B cell (primary cell): ENCODE data around the gene RER1. TPM values are rescaled to one million over a fixed set of nuclear protein-coding genes. Genes with fewer than 3 reads are reported as not detected.

ENCODE experiments used
- ATAC-seq: fragments of 200-7000 bp; cut with Tn5 transposase; one replicate; pipeline ENCODE4 v1.10.0; 2021; ENCODE audit warnings: low read depth, mild to moderate bottlenecking, moderate number of reproducible peaks, moderate library complexity
- CTCF ChIA-PET: fragments of 350-600 bp; sonication (Branson Sonifier 250); formaldehyde crosslinking; loops from one replicate; lab custom pipeline; 2021; ENCODE audit warnings: antibody characterized with exemption, inconsistent platforms; lab: Charles Lee
- POLR2A ChIA-PET: fragments of 350-600 bp; sonication (Branson Sonifier 250); formaldehyde crosslinking; loops from one replicate; lab custom pipeline; 2021; ENCODE audit warnings: antibody characterized with exemption; lab: Charles Lee
- DNase-seq: peaks from one replicate; pipeline ENCODE4 v3.0.0; 2013
- H2AFZ ChIP-seq: 2 replicates; pipeline ENCODE4 v1.6.1; 2012; ENCODE audit warnings: mild to moderate bottlenecking, low read depth, low read length; ENCODE audit not compliant: insufficient read depth, poor library complexity, severe bottlenecking
- H3K27ac ChIP-seq, 2 donors: 1 replicate in 1 of 2; 2 replicates in 1 of 2; pipeline ENCODE4 v1.5.1; 2012 to 2013; ENCODE audit warnings: low read length in 2 of 2, mild to moderate bottlenecking in 2 of 2, moderate library complexity in 1 of 2
- H3K27me3 ChIP-seq, 4 experiments: fragments of 200-600 bp in 1 of 4; sonication (generic) in 1 of 4; replicated peaks in 1 of 4; 1 replicate in 2 of 4; 2 replicates in 2 of 4; pipeline versions ENCODE4 v1.6.1 to v1.7.0; 2013 to 2016; ENCODE audit warnings: low read length in 3 of 4, mild to moderate bottlenecking in 2 of 4, mixed read lengths in 1 of 4, moderate library complexity in 1 of 4; ENCODE audit not compliant: insufficient read depth in 4 of 4, control insufficient read depth in 3 of 4; ENCODE audit errors: control extremely low read depth in 1 of 4
- H3K36me3 ChIP-seq, 2 experiments: replicated peaks in 1 of 2; 1 replicate in 1 of 2; 2 replicates in 1 of 2; pipeline versions ENCODE4 v1.6.1 to v1.7.1; 2013; ENCODE audit warnings: low read length in 1 of 2; ENCODE audit not compliant: insufficient read depth in 2 of 2, control insufficient read depth in 1 of 2; ENCODE audit errors: control extremely low read depth in 1 of 2, extremely low read depth in 1 of 2
- H3K4me1 ChIP-seq, 2 donors: fragments of 200-600 bp in 1 of 2; sonication (generic) in 1 of 2; 1 replicate in 1 of 2; 2 replicates in 1 of 2; pipeline versions ENCODE4 v1.5.1 to v1.6.1; 2013 to 2017; ENCODE audit warnings: low read length in 2 of 2; ENCODE audit not compliant: control insufficient read depth in 2 of 2, insufficient read depth in 2 of 2
- H3K4me2 ChIP-seq: replicated peaks from 2 replicates; pipeline ENCODE3; 2012; ENCODE audit warnings: mild to moderate bottlenecking, low read depth, low read length; ENCODE audit not compliant: poor library complexity, severe bottlenecking
- H3K4me3 ChIP-seq, 5 experiments: fragments of 200-600 bp in 1 of 5; sonication (generic) in 1 of 5; 1 replicate in 3 of 5; 2 replicates in 2 of 5; pipeline versions ENCODE4 v1.5.1 to v1.7.0; 2011 to 2016; ENCODE audit warnings: low read length in 4 of 5, mild to moderate bottlenecking in 4 of 5, low read depth in 2 of 5, control low read depth in 1 of 5, moderate library complexity in 1 of 5; ENCODE audit not compliant: insufficient read depth in 1 of 5; ENCODE audit errors: control extremely low read depth in 1 of 5, extremely low read depth in 1 of 5
- H3K79me2 ChIP-seq: fragments of 200-600 bp; sonication (generic); one replicate; pipeline ENCODE4 v1.6.0; 2016; ENCODE audit warnings: low read length; ENCODE audit not compliant: control insufficient read depth, insufficient read depth
- H3K9ac ChIP-seq: fragments of 200-600 bp; sonication (generic); 2 replicates; pipeline ENCODE4 v1.6.1; 2017; ENCODE audit warnings: mild to moderate bottlenecking, low read length, moderate library complexity
- H3K9me3 ChIP-seq, 3 donors: one replicate each; pipeline versions ENCODE4 v1.6.1 to v1.7.1; 2013; ENCODE audit warnings: low read length in 2 of 3; ENCODE audit not compliant: control insufficient read depth in 2 of 3, insufficient read depth in 1 of 3; ENCODE audit errors: control extremely low read depth in 1 of 3
- H4K20me1 ChIP-seq: 2 replicates; pipeline ENCODE4 v1.6.0; 2012; ENCODE audit warnings: mild to moderate bottlenecking, low read length; ENCODE audit not compliant: insufficient read depth, control insufficient read depth, poor library complexity, severe bottlenecking
- H3K27ac Mint-ChIP-seq: one replicate; pipeline ENCODE4 v1.8.0; 2021; ENCODE audit warnings: mixed read lengths
- H3K27me3 Mint-ChIP-seq: one replicate; pipeline ENCODE4 v1.8.0; 2021; ENCODE audit warnings: mixed read lengths
- H3K4me1 Mint-ChIP-seq: one replicate; pipeline ENCODE4 v1.8.0; 2021; ENCODE audit warnings: mixed read lengths
- H3K4me3 Mint-ChIP-seq: one replicate; pipeline ENCODE4 v1.8.0; 2021; ENCODE audit warnings: mixed read lengths
- H3K9me3 Mint-ChIP-seq: one replicate; pipeline ENCODE4 v1.8.0; 2022; ENCODE audit warnings: mixed read lengths; ENCODE audit not compliant: insufficient read depth
- CTCF ChIP-seq: fragments of 200-600 bp; IDR thresholded peaks from one replicate; pipeline ENCODE4 v1.8.0; 2022; ENCODE audit warnings: antibody characterized with exemption, mild to moderate bottlenecking
- EZH2 ChIP-seq: IDR thresholded peaks from 2 replicates; pipeline ENCODE4 v1.6.1; 2012; ENCODE audit warnings: borderline replicate concordance, low read depth, mild to moderate bottlenecking, moderate library complexity, low read length; ENCODE audit not compliant: insufficient read depth, poor library complexity, severe bottlenecking
- WGBS: methylation state at CpG from one replicate; pipeline ENCODE4 v1.1.5; 2013; ENCODE audit warnings: missing lambda C conversion rate; ENCODE audit not compliant: insufficient coverage; 5-methylcytosine and 5-hydroxymethylcytosine counted together
- intact Hi-C: fragments of 100-400 bp; cut with micrococcal nuclease; formaldehyde crosslinking; loops from one replicate; pipeline ENCODE4 v1.10.0; 2022
- polyA plus RNA-seq: library from polyadenylated mRNA; depleted of rRNA; stranded (reverse); fragments of >200 nt; gene quantifications from 2 replicates; pipeline ENCODE4 v1.2.3, GENCODE V29; 2012
- total RNA-seq, 2 donors: library from RNA; stranded (reverse); fragments of 120-200 nt in 1 of 2; gene quantifications; 1 replicate in 1 of 2; 2 replicates in 1 of 2; pipeline versions ENCODE4 v1.2.3 to v1.2.4, GENCODE V29; 2013 to 2022

RER1 gene
- total and polyA plus RNA-seq, 2 donors (not counting 1 experiment from before 2014, with no cell fraction given), result 78.5 to 118 TPM

- no peak for TF ChIP-seq CTCF
- TF ChIP-seq EZH2, result no peak
- no peaks in the 10 kb centered on the region for H4K20me1 ChIP-seq
- peaks cover 0 to 2% (median 0%) of the 10 kb centered on the region in 3 donors for H3K9me3 ChIP-seq
- Mint-ChIP-seq H3K4me1 (peaks cover 10% of the 10 kb centered on the region), H3K27ac (no peak overlapping the region), H3K4me3 (no peak overlapping the region), H3K27me3 (no peaks in the 10 kb centered on the region), H3K9me3 (no peaks in the 10 kb centered on the region)
- H3K79me2 ChIP-seq, result no peaks in the 10 kb centered on the region
- ATAC-seq (no peak), DNase-seq (no peak)
- H3K4me3 ChIP-seq, result no peak overlapping the region
- peaks cover 6 to 18% of the 10 kb centered on the region in 2 donors for H3K4me1 ChIP-seq
- no peak overlapping the region for H3K4me2 ChIP-seq
- H3K27ac ChIP-seq, result no peak overlapping the region
- H3K9ac ChIP-seq, result no peak overlapping the region
- H2AFZ ChIP-seq, result no peak overlapping the region
- H3K36me3 ChIP-seq, result no peaks in the 10 kb centered on the region
- WGBS, result 95% methylated on average over 20 of the region's 20 CpGs
- POLR2A ChIA-PET, result no interaction called here
- CTCF ChIA-PET, result no interaction called here
- no peaks in the 10 kb centered on the region for H3K27me3 ChIP-seq
- intact Hi-C loops, result no loop called here
Measured at GRCh38 chr1:2373551-2374251, 17.9 kb upstream of the RER1 start.
